ENCODE data around the gene ELK4.

Gene ELK4

DNA sequence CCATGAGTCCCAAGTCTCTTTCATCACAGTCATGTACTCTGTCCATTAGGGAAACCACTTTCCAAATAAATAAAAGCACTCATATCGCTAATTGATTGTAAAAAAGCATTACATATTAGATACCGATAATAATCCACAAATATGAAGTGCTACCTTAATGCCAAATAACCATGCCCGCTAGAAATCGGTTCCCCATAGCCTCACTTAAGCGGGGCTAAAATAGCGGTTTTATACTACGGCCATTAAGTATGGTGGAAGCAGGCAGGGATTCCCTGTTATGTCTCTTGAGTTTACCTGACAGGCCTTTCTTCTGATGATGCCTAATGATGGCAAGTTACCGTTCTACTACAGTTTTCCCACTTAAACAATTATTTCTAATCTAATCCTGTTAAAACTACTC, 3.9 kb downstream of the ELK4 start:
- DNase-seq = no peak

- no peak for DNase-seq
Measured at GRCh38 chr1:205626216-205626615, 5.6 kb downstream of the ELK4 start.

DNA sequence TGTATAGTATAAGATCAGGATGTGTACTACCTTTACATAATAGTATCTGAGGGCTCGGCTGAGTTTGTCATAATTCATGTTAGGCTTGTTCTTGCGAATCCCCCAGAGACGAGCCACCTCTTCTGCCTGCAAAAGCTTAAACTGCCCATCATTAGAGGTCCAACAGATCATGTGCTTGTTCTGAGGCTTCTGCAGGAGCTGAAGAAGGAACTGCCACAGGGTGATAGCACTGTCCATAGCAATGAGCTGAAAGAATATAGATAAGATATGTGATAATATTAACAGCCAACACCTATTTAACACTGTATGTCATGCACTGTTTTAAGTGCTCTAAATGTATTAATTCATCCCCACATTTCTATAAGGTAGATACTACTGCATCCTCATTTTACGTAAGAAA, 8.2 kb downstream of the ELK4 start:
- DNase-seq = no peak

- no peak for DNase-seq
Measured at GRCh38 chr1:205620269-205620668, 11.5 kb downstream of the ELK4 start.

DNA sequence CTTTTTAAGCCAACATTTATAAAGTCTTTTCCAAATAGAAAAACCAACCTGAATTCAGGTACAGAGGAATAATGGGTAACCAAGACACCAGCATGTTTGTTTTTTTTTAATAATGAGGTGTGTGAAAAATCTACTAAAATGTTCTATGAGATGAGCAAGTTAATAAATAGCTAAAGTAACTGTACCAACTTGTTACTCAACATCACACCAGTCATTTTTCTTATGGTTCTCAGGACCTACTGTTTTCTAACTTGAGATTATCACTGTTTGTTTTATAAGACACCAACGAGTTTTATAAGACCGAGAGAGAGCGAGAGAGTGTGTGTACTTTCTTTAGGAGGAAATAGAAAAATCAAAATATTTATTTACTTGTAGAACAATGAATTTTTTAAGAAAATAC, 12.4 kb downstream of the ELK4 start:
- no peak for DNase-seq

- DNase-seq = no peak
Measured at GRCh38 chr1:205616563-205617293, 15.1 kb downstream of the ELK4 start.

DNA sequence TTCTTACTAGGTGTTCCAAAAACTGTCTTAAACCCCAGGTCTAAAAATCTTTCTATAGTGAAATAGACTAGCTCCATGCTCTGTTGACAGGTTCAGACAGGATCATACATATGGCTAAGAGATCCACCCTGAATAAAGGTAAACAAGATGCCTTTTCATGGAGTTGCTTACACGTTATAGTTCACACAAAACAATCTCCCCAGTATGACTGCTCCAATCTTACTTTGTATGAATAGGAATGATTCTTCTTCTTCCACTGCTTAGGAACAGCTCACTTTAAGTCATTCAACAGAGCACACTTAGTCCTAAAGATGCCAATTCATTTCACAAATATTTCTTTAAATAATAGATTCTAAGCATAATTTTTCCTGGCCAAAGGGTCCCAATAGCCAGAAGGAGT, 16.0 kb downstream of the ELK4 start:
- no peak for DNase-seq

DNA sequence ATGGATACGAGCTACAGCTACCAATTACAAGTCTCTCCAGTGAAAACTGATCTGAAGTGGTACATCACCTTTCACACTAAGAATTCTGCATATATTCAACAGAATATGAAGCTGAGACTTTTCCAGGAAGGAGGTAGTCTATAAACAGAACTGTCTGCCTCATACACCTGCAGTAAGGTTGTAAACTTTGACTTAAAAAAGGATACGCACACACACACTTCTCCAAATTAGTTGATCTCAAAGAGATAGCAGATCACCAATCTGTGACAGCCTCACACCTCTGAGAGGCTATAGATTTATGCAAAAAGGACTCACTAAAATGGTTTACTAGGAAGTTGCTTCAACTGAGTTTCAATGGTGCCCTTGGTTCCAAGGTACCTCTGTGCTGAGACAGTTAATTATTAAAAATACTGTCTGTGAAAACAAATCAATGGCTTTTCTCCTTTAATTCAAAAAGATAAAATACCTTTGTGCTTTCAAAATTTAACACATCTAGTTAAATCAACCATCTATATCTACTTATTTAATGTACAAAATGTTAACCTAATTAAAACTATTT, 17.9 kb downstream of the ELK4 start:
- no peak for DNase-seq

DNA sequence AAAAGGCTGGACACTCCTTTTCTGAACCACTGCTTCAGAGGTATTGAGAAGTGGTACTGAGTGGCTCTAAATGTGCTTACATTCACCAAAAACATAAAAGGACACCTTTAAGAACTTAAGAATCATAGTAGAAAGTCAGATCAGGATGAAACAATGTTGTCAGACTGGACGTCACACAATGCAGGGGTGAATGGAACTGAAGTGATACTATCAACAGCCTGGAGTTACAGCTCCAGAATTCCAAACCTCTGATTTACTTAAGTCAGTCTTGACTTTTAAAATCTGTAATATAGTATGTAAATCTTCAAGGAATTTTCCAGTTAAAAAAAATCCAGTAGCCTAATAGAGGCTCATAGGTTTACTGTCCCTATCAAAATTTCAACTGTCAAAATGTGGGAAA, 19.3 kb downstream of the ELK4 start:
- no peak for DNase-seq

- no peak for DNase-seq
Measured at GRCh38 chr1:205612104-205612503, 19.7 kb downstream of the ELK4 start.

DNA sequence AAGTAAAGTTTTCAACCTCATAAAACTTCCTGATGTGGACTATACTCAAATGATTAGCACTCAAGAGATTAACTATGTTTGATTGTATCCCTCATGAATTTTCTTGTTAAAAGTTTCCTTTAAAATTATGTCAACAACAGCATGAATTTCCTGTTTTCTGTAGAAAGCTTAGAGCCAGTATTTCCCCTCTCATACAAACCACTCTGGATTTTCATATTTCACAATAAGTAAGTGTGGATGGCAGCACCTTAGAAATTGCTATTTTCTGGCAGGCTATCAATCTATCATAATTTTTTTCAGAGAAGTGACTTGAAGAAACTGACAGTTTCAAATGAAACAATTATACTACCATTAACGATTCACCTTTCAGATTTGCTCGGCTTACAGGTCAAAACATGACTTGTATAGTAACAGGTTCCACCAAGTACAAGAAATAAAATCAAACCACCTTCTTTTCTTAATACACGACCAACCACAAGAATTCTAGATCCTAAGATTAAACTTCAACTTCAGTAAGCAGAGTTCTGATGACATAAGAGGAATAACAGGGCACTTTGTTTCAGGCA, 20.8 kb downstream of the ELK4 start:
- DNase-seq = no peak

- no peak for DNase-seq
Measured at GRCh38 chr1:205610036-205610435, 21.8 kb downstream of the ELK4 start.

- no peak for DNase-seq
Measured at GRCh38 chr1:205604825-205605505, 26.8 kb downstream of the ELK4 start.

DNA sequence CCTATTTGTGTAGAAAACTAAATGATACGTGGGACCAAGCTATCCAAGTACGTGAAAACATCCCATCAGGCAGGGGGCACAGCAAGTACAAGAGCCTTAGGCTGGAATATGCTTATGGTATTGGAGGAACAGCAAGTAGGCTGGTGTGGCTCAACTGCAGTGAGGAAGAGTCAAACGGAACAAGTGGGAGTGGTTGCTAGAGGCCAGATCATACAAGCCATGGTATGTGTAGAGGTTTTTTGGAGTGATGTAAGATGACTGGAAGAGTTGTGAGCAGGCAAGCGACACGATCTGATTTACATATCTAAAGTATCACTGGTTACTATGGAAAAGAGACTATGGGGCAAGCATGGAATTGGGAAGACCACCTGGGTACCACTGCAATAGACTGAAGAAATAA, 27.8 kb downstream of the ELK4 start:
- no peak for DNase-seq

DNA sequence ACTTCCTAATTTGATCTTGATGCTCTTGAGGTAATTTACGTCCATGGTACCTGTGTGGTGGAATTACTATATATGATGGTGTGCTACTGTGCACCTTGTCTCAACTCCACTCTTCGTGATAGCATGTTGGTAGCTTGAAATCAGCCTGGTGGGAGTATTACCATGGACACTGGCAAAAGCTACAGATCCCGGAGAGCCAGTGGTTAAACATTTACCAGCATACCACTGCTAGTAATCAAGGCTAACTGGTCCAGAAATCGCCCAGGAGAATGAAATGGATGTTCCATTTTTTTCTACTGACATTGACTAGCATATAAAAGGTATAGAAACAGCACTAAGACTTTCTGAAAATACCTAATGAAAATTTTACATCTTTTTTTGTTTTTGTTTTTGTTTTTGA, 30.6 kb downstream of the ELK4 start:
- no peak for DNase-seq

DNA sequence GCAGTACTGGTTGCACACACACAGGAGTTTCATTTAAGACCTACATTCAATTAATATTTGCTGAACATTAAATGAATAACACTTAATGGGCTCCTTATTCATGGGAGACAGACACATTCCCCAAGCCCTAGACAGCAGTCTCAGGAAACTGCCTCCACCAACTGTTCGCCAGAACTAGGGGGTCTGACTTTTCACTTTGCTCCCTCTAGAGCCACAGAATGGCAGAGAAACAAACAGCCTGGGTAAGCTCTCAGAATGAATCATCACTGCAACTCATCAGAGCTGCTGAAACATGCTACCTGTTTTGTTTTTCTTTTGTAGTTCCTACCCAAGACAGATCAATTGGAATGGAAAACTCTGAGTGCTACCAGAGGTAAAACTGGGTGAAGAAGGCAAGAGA, 31.7 kb downstream of the ELK4 start:
- no peak for DNase-seq

GRCh38 chr1:205599669-205600042, 32.2 kb downstream of the ELK4 start:
- DNase-seq = no peak

DNA sequence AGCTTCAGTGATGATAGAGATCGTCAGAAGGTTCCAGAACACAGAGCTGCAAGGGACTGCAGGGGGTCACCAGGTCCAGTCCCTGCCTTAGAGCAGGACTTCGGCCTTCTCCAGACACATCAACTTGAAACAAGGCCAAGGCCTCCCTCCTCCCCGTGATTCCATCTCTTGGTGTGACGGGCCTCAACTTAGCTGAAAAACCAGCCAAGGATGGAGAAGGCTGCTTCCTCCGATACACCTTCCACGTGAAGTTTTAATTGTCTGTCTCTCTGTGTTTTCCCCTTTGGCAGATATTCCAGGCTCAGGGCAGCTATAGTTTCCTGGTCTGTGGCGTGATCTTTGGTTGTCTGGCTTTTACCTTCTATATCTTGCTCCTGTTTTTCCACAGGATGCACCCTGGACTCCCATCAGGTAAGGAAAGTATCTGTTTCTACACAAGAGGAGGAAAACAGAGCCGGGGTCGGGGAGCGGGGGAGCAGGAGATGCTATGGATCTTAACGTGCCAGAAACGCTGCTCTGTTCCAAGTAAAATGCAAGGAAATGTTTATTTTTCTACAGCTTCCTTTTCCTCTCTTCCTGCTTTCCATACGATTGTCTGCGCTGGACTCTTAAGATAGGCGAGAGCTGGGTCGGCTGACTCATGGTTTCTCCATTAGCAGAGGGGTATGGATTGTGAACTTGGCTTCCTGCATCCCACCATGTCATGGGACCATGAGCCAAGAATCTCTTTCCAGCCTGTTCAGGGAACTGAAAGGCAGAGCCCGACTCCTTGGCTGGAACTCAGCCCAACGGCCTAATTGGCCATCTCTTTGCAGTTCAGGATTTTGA, 32.8 kb downstream of the ELK4 start:
- peak; percentile 14 for DNase-seq

- DNase-seq = peak; percentile 12
Measured at GRCh38 chr1:205597691-205598314, 34.0 kb downstream of the ELK4 start.

GRCh38 chr1:205596876-205597275, 34.9 kb downstream of the ELK4 start:
- peak; percentile 22 for DNase-seq

- DNase-seq = no peak
Measured at GRCh38 chr1:205595861-205596260, 36.0 kb downstream of the ELK4 start.

- DNase-seq = peak; percentile 17
Measured at GRCh38 chr1:205595435-205595834, 36.4 kb downstream of the ELK4 start.

GRCh38 chr1:205594846-205595245, 37.0 kb downstream of the ELK4 start:
- peak; percentile 18 for DNase-seq
